Suppressor macrophage treated with lipopolysaccharide for 1 hour (primary cell): ENCODE results near the gene MORC4.
A peak's percentile ranks its signal among the peaks of the same experiment; 100 is the strongest.

ENCODE experiments used
- DNase-seq, 3 donors: peaks; one replicate each; pipeline ENCODE4 v3.0.0-alpha.2; 2020 to 2022

MORC4 gene

GRCh38 chrX:106903856-106904528 lies 96.0 kb downstream of the MORC4 start:
- no peak for DNase-seq

DNA sequence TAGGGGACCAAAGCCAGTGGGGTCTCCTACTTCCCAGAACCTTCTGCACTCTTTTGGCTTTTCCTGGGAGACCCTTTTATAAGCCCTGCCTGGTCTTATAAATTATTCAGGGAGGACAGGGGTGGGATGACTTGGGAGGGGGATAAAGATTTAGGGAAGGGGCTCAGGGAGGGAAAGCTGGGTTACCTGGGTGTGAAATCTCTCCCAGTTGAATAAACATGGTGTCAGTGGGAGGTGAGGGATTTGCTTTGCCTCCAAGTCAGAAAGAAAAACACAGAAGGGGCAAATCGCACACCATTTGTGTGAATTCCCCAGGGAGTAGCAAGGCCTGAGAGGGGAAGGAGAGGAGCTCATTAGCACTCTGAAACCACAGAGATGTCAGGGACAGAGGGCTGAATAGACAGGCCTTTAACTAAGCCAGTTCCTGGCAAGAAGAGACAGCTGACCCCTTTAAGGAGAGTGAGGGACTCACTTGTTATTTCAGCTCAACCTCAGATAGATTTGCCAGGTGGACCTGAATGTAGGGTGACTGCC lies 96.7 kb downstream of the MORC4 start, which contains the start of gene RIPPLY1:
Gene RIPPLY1 (minus strand): TSS at position 51 of the 534 bp plus-strand sequence. CDS start 54 bp downstream, outside the sequence.
- DNase-seq = no peak

GRCh38 chrX:106902684-106903083 lies 97.3 kb downstream of the MORC4 start:
- no peak for DNase-seq

- DNase-seq = no peak
Observed at GRCh38 chrX:106901781-106902219, 98.2 kb downstream of the MORC4 start.

DNA sequence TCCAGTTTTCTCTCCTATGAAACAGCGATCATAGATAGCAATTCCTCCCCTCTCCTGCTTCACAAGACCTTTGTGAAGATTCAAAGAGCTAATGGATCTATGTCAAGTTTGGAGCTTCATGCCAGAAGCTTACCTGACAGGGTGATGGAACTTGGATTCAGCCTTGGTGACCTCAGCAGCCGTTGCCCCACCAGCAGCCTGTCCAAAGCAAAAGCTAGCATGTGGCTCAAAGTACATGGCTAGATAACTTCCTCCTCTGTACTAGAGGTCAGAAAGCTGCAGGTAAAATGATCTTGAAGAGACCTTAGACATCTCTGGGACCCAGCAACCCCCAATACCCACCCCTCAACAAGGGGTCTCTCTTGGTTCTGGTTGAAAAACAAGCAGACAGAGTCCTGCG lies 98.7 kb downstream of the MORC4 start:
- no peak for DNase-seq

GRCh38 chrX:106899841-106900240 lies 100.2 kb downstream of the MORC4 start:
- DNase-seq = no peak

- DNase-seq = no peak
Observed at GRCh38 chrX:106899276-106899675, 100.7 kb downstream of the MORC4 start.

GRCh38 chrX:106898462-106898861 lies 101.5 kb downstream of the MORC4 start:
- DNase-seq = peak; percentile 69 to 75 (median 72)

DNA sequence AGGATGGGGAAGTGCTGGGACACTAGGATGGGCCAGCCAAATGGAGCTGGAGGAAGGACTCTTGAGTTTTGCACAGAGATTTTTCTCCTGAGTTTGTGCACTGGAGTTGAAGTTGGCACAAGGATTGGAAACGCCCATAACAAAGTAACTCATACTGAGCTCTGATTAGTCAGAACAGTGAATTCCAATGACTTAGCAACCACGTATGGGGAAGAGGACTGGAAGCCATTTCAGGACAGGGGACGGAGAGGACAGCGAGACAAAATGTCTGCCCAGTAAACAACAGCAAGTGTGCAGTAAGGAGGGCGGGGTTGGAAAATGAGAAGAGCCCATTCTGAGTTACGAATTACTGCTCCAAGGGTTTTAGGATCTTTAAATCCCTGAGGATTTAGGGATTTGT lies 102.8 kb downstream of the MORC4 start:
- no peak for DNase-seq

DNA sequence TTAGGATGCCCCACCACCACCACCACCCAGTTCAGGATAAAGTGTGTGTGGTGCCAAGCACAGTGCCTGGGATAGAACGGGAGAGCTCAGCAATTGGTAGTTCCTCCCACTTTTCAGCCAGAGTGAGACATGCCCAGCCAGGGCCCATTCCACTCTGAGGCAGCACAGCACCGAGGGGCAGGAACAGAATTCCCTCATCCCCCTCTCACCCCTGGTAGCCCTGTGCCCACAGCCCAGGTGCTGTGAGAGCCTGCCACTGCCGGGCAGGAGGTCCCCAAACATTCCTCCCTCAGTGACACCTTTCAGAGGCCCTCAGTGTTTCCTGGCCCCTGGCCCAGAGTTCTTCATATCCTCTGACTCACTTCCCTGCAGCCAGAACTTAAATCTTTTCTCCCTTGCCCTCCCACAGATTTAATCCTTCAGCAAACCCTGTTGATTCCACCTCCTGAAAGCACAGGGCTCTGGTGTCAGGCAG lies 105.0 kb downstream of the MORC4 start:
- no peak for DNase-seq

DNA sequence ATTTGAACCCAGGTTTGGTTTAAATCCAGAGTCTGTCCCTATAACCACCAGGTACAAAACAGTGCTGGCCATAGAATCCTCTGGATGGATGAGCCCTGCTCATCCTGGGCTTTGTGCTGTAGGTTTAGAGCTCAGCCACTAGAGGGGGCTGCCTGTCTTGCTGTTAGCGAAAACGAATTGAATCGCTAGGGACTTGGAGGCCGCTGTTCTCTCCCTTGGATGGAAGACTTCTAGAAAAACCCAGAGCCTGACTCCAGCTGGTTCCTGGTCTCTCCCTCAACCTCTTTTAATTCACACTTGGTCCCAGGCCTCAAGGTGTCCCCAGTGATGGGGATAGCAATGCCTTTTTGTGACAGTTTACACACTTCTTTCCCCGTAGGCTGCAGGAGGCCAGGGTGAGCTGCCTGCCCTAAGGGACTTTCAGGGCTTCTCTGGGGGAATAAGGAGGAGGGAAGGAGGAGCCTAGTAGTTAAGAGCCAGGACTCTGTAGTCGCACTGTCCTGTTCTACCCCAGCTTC lies 105.6 kb downstream of the MORC4 start:
- peak; percentile 51 to 65 (median 59) for DNase-seq

- DNase-seq = no peak
Observed at GRCh38 chrX:106891762-106892460, 108.1 kb downstream of the MORC4 start.
